Prostate gland (tissue), 2 donors: Measurements from ENCODE around the gene TRAF1. TPM values are rescaled to one million over a fixed set of nuclear protein-coding genes. Genes with fewer than 3 reads are reported as not detected.

Source experiments
- DNase-seq: peaks from one replicate; pipeline ENCODE4 v3.0.0-alpha.2; 2019; ENCODE audit warnings: low spot score
- H3K27ac ChIP-seq, 2 donors: fragments of 200-600 bp; sonication (generic); 2 replicates each; pipeline ENCODE4 v1.5.1; 2017 to 2019
- H3K27me3 ChIP-seq: fragments of 200-600 bp; sonication (generic); replicated peaks from 2 replicates; pipeline ENCODE4 v1.5.1; 2019; ENCODE audit not compliant: insufficient read depth
- H3K36me3 ChIP-seq, 2 donors: fragments of 200-600 bp; sonication (generic); 1 replicate in 1 of 2; 2 replicates in 1 of 2; pipeline versions ENCODE4 v1.5.1 to v1.8.1; 2017 to 2019
- H3K4me1 ChIP-seq: fragments of 200-600 bp; sonication (generic); replicated peaks from 2 replicates; pipeline ENCODE4 v1.5.1; 2019
- H3K4me3 ChIP-seq, 2 donors: fragments of 200-600 bp; sonication (generic); 2 replicates each; pipeline ENCODE4 v1.5.1; 2017 to 2019
- H3K9me3 ChIP-seq: fragments of 200-600 bp; sonication (generic); 2 replicates; pipeline ENCODE4 v1.5.1; 2017
- CTCF ChIP-seq, 4 experiments: fragments of 200-600 bp in 2 of 4; fragments of 450-650 bp in 2 of 4; sonication (generic) in 2 of 4; IDR thresholded peaks; 1 replicate in 3 of 4; 2 replicates in 1 of 4; pipeline ENCODE4 v1.5.1; 2016 to 2019; ENCODE audit warnings: antibody characterized with exemption in 4 of 4, mild to moderate bottlenecking in 2 of 4, moderate library complexity in 2 of 4
- POLR2A ChIP-seq: fragments of 450-650 bp; IDR thresholded peaks from one replicate; pipeline ENCODE4 v1.6.1; 2016; ENCODE audit warnings: antibody characterized with exemption, mild to moderate bottlenecking
- POLR2AphosphoS5 ChIP-seq: sonication (generic); formaldehyde crosslinking; IDR thresholded peaks from one replicate; pipeline ENCODE4 v1.6.1; 2017; ENCODE audit warnings: antibody characterized with exemption
- WGBS: methylation state at CpG from one replicate; pipeline ENCODE4 v1.1.5; 2018; 5-methylcytosine and 5-hydroxymethylcytosine counted together
- intact Hi-C: fragments of 100-400 bp; cut with DNase I; formaldehyde crosslinking; loops from one replicate; pipeline ENCODE4 v1.14.2; 2022
- total RNA-seq, 2 donors: library from RNA; depleted of rRNA; stranded (reverse); fragments of >200 nt; gene quantifications; one replicate each; pipeline ENCODE4 v1.1.0, GENCODE V29; 2016

TRAF1 gene
- total RNA-seq, 2 donors from 2014 or later, result 3.1 to 6.9 TPM

- Histone ChIP-seq H3K4me1 (no peaks in the 10 kb centered on the region), H3K27ac (peak overlapping the region; percentile 91 to 92), H3K4me3 (no peak overlapping the region), H3K36me3 (no peaks in the 10 kb centered on the region), H3K27me3 (no peaks in the 10 kb centered on the region), H3K9me3 (no peaks in the 10 kb centered on the region)
- DNase-seq, result no peak
- 41% methylated on average over 7 of the region's 7 CpGs for WGBS
- intact Hi-C loops, result loop anchor here (5.0 to 10.0 kb wide), 2 partner anchors 121 to 197 kb away; partner anchors contain the start of gene CNTRL
- TF ChIP-seq CTCF (IDR thresholded peaks at IDR 0.05), result no peak
- no peak for TF ChIP-seq POLR2AphosphoS5
- no peak for TF ChIP-seq POLR2A
Observed at GRCh38 chr9:120875643-120875953, 51.0 kb downstream of the TRAF1 start.

DNA sequence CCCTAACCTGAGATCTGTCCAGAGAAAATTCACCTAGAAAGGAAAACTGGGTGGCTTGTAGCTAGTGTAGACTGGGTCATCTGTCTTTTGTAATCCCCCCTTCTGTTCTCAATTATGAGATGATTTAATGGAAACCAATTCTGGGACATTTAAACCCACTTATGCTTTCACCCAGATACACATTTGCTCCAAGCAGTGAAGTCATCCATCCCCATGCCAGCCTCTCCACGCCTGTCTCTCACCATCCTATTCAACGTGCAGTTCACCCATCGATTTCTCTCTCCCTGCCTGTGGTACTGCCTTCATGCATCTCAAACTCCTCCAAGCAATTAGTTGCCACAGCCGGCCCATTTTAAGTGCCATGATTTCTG is 51.4 kb downstream of the TRAF1 start:
- Histone ChIP-seq H3K9me3 (no peaks in the 10 kb centered on the region), H3K4me3 (no peak overlapping the region), H3K36me3 (no peaks in the 10 kb centered on the region), H3K27ac (peak overlapping the region; percentile 91 to 92), H3K4me1 (no peaks in the 10 kb centered on the region), H3K27me3 (no peaks in the 10 kb centered on the region)
- WGBS, result 71% methylated on average over 4 of the region's 4 CpGs
- DNase-seq, result no peak
- TF ChIP-seq CTCF (IDR thresholded peaks at IDR 0.05) (no peak), POLR2AphosphoS5 (no peak), POLR2A (no peak)
- intact Hi-C loops, result loop anchor here (5.0 to 10.0 kb wide), 2 partner anchors 120 to 197 kb away; partner anchors contain the start of gene CNTRL

- H3K27me3 ChIP-seq, result no peaks in the 10 kb centered on the region
- TF ChIP-seq CTCF (IDR thresholded peaks at IDR 0.05), result no peak
- TF ChIP-seq POLR2AphosphoS5, result no peak
- no peak for TF ChIP-seq POLR2A
- H3K9me3 ChIP-seq, result no peaks in the 10 kb centered on the region
- intact Hi-C loops, result loop anchor here (5.0 to 10.0 kb wide), 2 partner anchors 120 to 198 kb away; partner anchors contain the start of gene CNTRL
- H3K36me3 ChIP-seq, result no peaks in the 10 kb centered on the region
- WGBS, result 91% methylated on average over 10 of the region's 10 CpGs
- no peak overlapping the region for H3K27ac ChIP-seq
- H3K4me3 ChIP-seq, result no peak overlapping the region
- H3K4me1 ChIP-seq, result no peaks in the 10 kb centered on the region
- DNase-seq, result no peak
Observed at GRCh38 chr9:120874226-120875194, 52.1 kb downstream of the TRAF1 start.

DNA sequence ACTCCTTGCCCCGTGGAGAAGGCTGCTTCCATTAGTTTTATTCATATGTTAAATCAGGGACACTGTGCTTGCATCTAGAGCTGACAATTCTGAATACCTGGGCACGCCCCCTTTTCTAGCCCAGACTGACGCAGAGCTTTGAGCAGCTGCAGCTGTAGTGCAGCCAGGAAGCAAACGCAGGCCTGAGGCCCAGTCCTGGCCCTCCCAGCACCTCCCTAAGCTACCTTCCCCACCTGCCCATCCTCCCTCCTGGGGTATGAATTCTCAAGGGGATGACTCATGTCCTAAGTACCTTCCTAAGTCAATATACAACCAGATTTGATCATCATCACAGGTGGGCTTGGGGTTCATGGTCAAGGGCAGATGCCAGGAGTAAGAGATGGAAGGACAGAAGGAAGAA is 53.1 kb downstream of the TRAF1 start:
- no peaks in the 10 kb centered on the region for H3K27me3 ChIP-seq
- no peak for DNase-seq
- H3K4me3 ChIP-seq, result no peak overlapping the region
- intact Hi-C loops, result loop anchor here (10.0 kb wide), 1 partner anchor 119 kb away; no protein-coding TSS in a partner anchor
- no peak overlapping the region for H3K27ac ChIP-seq
- H3K36me3 ChIP-seq, result no peaks in the 10 kb centered on the region
- H3K9me3 ChIP-seq, result no peaks in the 10 kb centered on the region
- H3K4me1 ChIP-seq, result no peaks in the 10 kb centered on the region
- 62% methylated on average over 4 of the region's 4 CpGs for whole genome bisulfite sequencing
- no peak for TF ChIP-seq CTCF (IDR thresholded peaks at IDR 0.05)
- TF ChIP-seq POLR2AphosphoS5, result no peak
- no peak for TF ChIP-seq POLR2A
